DMS 273 (cell line): ENCODE data around the gene SERPINB12.
A peak's percentile ranks its signal among the peaks of the same experiment; 100 is the strongest.

Source experiments
- DNase-seq: peaks from one replicate; lab custom pipeline; 2025; ENCODE audit not compliant: unreplicated experiment; lab: John Stamatoyannopoulos, UW

Gene SERPINB12

GRCh38 chr18:63550068-63550467 is 7.9 kb downstream of the SERPINB12 start:
- DNase-seq, result no peak

- DNase-seq, result no peak
These were observed 9.6 kb downstream of the SERPINB12 start for GRCh38 chr18:63551769-63552168.

- DNase-seq, result no peak
These were observed 10.4 kb downstream of the SERPINB12 start for GRCh38 chr18:63552581-63552980.

GRCh38 chr18:63553081-63553480 is 10.9 kb downstream of the SERPINB12 start:
- no peak for DNase-seq

GRCh38 chr18:63559567-63560491 is 17.7 kb downstream of the SERPINB12 start:
- DNase-seq, result no peak

- DNase-seq, result no peak
These were observed 20.1 kb downstream of the SERPINB12 start for GRCh38 chr18:63562284-63562683.

GRCh38 chr18:63564021-63564420 is 21.9 kb downstream of the SERPINB12 start:
- no peak for DNase-seq

- no peak for DNase-seq
These were observed 22.4 kb downstream of the SERPINB12 start for GRCh38 chr18:63564561-63564960.

GRCh38 chr18:63567276-63567675 is 25.1 kb downstream of the SERPINB12 start:
- DNase-seq, result no peak

- DNase-seq, result no peak
These were observed 25.7 kb downstream of the SERPINB12 start for GRCh38 chr18:63567825-63568224.

GRCh38 chr18:63570721-63571120 is 28.6 kb downstream of the SERPINB12 start:
- DNase-seq, result no peak

- no peak for DNase-seq
These were observed 33.5 kb downstream of the SERPINB12 start for GRCh38 chr18:63575681-63576080.

GRCh38 chr18:63578357-63578958 is 36.3 kb downstream of the SERPINB12 start:
- DNase-seq, result peak; percentile 52

GRCh38 chr18:63579616-63580015 is 37.4 kb downstream of the SERPINB12 start:
- DNase-seq, result no peak

- DNase-seq, result no peak
These were observed 43.8 kb downstream of the SERPINB12 start for GRCh38 chr18:63585988-63586387.

GRCh38 chr18:63586431-63586830 is 44.3 kb downstream of the SERPINB12 start:
- no peak for DNase-seq

- DNase-seq, result no peak
These were observed 44.8 kb downstream of the SERPINB12 start, which contains the start of gene SERPINB13 for GRCh38 chr18:63586966-63587365. Gene SERPINB13 (plus strand): TSS chr18:63587343. CDS start chr18:63588668, 1,325 bp downstream.

- DNase-seq, result no peak
These were observed 46.7 kb downstream of the SERPINB12 start for GRCh38 chr18:63588909-63589308.

GRCh38 chr18:63590373-63590772 is 48.2 kb downstream of the SERPINB12 start:
- DNase-seq, result no peak

- no peak for DNase-seq
These were observed 49.0 kb downstream of the SERPINB12 start for GRCh38 chr18:63590966-63591695.

- no peak for DNase-seq
These were observed 49.6 kb downstream of the SERPINB12 start for GRCh38 chr18:63591725-63592124.

GRCh38 chr18:63592471-63592870 is 50.3 kb downstream of the SERPINB12 start:
- no peak for DNase-seq
